Measurements from ENCODE around the gene CLTC.

The CLTC gene

GRCh38 chr17:59617156-59617732, 2.5 kb upstream of the CLTC start:
- TF ChIP-seq CTCF (IDR thresholded peaks at IDR 0.05; ENCODE audit: poor library complexity, severe bottlenecking) = no peak
- ATAC-seq (ENCODE audit: low read depth) = no peak
- Histone ChIP-seq H3K36me3 (ENCODE audit: low read depth) (peaks cover 14% of the 10 kb centered on the region), H3K4me3 (ENCODE audit: severe bottlenecking) (no peak overlapping the region), H3K4me1 (ENCODE audit: insufficient read depth, poor library complexity, severe bottlenecking) (peaks cover 21% of the 10 kb centered on the region), H3K9me3 (ENCODE audit: severe bottlenecking) (no peaks in the 10 kb centered on the region), H3K27me3 (ENCODE audit: insufficient read depth, poor library complexity, severe bottlenecking) (no peaks in the 10 kb centered on the region), H3K27ac (ENCODE audit: poor library complexity, severe bottlenecking) (peak overlapping the region; percentile 88)
- no peak for DNase-seq (ENCODE audit: low spot score)

DNA sequence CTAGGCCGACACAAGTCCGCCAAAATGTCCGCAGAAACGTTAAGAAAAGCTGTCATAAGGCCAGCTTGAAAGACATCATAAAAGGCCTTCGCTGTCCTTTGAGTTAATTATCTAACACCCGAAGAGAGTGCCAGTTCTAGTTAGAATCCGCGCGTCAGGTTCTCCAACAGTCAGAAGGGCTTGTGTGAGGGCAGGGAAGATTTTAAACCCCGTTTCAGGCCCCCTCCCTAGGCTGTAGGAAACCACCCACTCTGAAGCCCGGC, 729 bp upstream of the CLTC start:
- ATAC-seq (ENCODE audit: low read depth) (no peak), DNase-seq (ENCODE audit: low spot score) (no peak)
- Histone ChIP-seq H3K4me3 (ENCODE audit: severe bottlenecking) (peak overlapping the region; percentile 97), H3K27me3 (ENCODE audit: insufficient read depth, poor library complexity, severe bottlenecking) (no peaks in the 10 kb centered on the region), H3K9me3 (ENCODE audit: severe bottlenecking) (no peaks in the 10 kb centered on the region), H3K36me3 (ENCODE audit: low read depth) (peaks cover 27% of the 10 kb centered on the region), H3K27ac (ENCODE audit: poor library complexity, severe bottlenecking) (peak overlapping the region; percentile 88), H3K4me1 (ENCODE audit: insufficient read depth, poor library complexity, severe bottlenecking) (peaks cover 38% of the 10 kb centered on the region)
- TF ChIP-seq CTCF (IDR thresholded peaks at IDR 0.05; ENCODE audit: poor library complexity, severe bottlenecking) = no peak

- H3K27ac ChIP-seq (ENCODE audit: poor library complexity, severe bottlenecking) = peak overlapping the region; percentile 88
- no peak; the same call in 1 of the 3 replicates for ATAC-seq (ENCODE audit: low read depth)
- H3K27me3 ChIP-seq (ENCODE audit: insufficient read depth, poor library complexity, severe bottlenecking) = no peaks in the 10 kb centered on the region
- peaks cover 39% of the 10 kb centered on the region for H3K4me1 ChIP-seq (ENCODE audit: insufficient read depth, poor library complexity, severe bottlenecking)
- TF ChIP-seq CTCF (IDR thresholded peaks at IDR 0.05; ENCODE audit: poor library complexity, severe bottlenecking) = no peak
- DNase-seq (ENCODE audit: low spot score) = peak; percentile 70
- peaks cover 34% of the 10 kb centered on the region for H3K36me3 ChIP-seq (ENCODE audit: low read depth)
- no peaks in the 10 kb centered on the region for H3K9me3 ChIP-seq (ENCODE audit: severe bottlenecking)
- H3K4me3 ChIP-seq (ENCODE audit: severe bottlenecking) = peak overlapping the region; percentile 97
These were observed 317 bp downstream of the CLTC start for GRCh38 chr17:59620064-59620359.

DNA sequence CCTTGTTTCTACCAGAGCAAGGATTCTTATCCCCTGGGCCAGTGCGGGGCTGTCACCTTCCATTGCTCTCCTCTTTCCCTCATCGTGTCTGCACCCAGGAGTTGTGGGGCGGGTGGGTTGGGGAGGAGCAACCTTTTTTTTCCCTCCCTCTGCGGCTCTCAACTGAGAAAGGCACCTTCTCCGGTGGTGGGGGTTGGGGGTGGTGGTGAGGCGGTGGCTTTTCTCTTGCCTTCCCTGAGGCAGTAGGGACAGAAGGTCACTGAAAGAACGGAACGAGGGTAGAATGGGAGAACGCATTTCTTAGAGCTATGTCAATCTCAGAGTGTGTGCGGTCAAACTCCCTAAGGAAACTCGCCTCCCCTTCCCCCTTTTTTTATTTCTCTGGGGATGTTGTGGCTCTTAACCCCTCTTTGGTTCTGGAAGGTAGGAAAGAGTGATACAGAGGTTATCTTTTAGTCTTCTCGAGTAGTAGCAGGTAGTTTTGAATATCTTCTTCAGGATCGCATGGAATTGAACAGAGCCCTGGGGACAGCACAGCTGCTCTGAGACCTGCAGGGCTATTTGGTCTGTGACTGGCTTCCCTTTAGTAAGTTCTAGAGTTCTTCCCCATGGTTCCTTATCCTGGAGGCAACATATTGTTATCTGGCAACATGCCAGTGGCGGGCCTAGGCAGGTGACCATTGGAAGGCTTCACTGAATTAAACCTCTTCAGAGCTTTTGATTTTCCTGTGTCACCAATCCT, 994 bp downstream of the CLTC start:
- Histone ChIP-seq H3K9me3 (ENCODE audit: severe bottlenecking) (no peaks in the 10 kb centered on the region), H3K36me3 (ENCODE audit: low read depth) (peaks cover 41% of the 10 kb centered on the region), H3K27me3 (ENCODE audit: insufficient read depth, poor library complexity, severe bottlenecking) (no peaks in the 10 kb centered on the region), H3K4me3 (ENCODE audit: severe bottlenecking) (peak overlapping the region; percentile 97), H3K27ac (ENCODE audit: poor library complexity, severe bottlenecking) (peak overlapping the region; percentile 88), H3K4me1 (ENCODE audit: insufficient read depth, poor library complexity, severe bottlenecking) (peaks cover 42% of the 10 kb centered on the region)
- ATAC-seq (ENCODE audit: low read depth) = peak; percentile 7; the same call in 1 of the 3 replicates
- TF ChIP-seq CTCF (IDR thresholded peaks at IDR 0.05; ENCODE audit: poor library complexity, severe bottlenecking) = no peak
- no peak for DNase-seq (ENCODE audit: low spot score)

GRCh38 chr17:59621771-59622170, 2.1 kb downstream of the CLTC start:
- Histone ChIP-seq H3K27me3 (ENCODE audit: insufficient read depth, poor library complexity, severe bottlenecking) (no peaks in the 10 kb centered on the region), H3K9me3 (ENCODE audit: severe bottlenecking) (no peaks in the 10 kb centered on the region), H3K27ac (ENCODE audit: poor library complexity, severe bottlenecking) (no peak overlapping the region), H3K4me1 (ENCODE audit: insufficient read depth, poor library complexity, severe bottlenecking) (peaks cover 42% of the 10 kb centered on the region), H3K4me3 (ENCODE audit: severe bottlenecking) (peak overlapping the region; percentile 97), H3K36me3 (ENCODE audit: low read depth) (peaks cover 50% of the 10 kb centered on the region)
- ATAC-seq (ENCODE audit: low read depth) (no peak), DNase-seq (ENCODE audit: low spot score) (no peak)
- TF ChIP-seq CTCF (IDR thresholded peaks at IDR 0.05; ENCODE audit: poor library complexity, severe bottlenecking) = no peak
